ENCODE measurements around the gene KDELR1. TPM values are rescaled to one million over a fixed set of nuclear protein-coding genes. Genes with fewer than 3 reads are reported as not detected.

Gene KDELR1
- total RNA-seq, 4 donors from 2014 or later: 63.5 to 87.4 (median 70.2) TPM

DNA sequence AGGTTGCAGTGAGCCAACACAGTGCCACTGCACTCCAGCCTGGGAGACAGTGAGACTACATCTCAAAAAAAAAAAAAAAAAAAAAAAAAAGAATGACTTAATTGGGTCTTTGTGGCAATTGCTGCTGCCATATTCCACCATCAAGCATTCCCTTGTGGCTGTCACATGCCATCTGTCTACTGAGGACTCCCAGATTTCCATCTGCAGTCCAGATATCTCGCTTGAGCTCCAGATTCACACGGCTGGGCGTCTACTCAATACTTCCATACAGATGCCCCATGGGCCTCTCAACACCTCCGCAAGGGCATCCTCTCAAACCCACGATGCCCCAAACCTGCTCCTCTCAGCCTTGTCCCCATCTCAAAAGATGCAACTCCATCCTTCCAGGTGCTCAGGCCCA is 40.5 kb downstream of the KDELR1 start:
- no peak for TF ChIP-seq POLR2A (IDR thresholded peaks at IDR 0.05)
- TF ChIP-seq, protein P1, sequence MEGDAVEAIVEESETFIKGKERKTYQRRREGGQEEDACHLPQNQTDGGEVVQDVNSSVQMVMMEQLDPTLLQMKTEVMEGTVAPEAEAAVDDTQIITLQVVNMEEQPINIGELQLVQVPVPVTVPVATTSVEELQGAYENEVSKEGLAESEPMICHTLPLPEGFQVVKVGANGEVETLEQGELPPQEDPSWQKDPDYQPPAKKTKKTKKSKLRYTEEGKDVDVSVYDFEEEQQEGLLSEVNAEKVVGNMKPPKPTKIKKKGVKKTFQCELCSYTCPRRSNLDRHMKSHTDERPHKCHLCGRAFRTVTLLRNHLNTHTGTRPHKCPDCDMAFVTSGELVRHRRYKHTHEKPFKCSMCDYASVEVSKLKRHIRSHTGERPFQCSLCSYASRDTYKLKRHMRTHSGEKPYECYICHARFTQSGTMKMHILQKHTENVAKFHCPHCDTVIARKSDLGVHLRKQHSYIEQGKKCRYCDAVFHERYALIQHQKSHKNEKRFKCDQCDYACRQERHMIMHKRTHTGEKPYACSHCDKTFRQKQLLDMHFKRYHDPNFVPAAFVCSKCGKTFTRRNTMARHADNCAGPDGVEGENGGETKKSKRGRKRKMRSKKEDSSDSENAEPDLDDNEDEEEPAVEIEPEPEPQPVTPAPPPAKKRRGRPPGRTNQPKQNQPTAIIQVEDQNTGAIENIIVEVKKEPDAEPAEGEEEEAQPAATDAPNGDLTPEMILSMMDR (IDR thresholded peaks at IDR 0.05): no peak
- DNase-seq: no peak
- H3K4me3 ChIP-seq: no peak overlapping the region
- intact Hi-C loops (cut with DNase I): no loop called here
- no peaks in the 10 kb centered on the region for H3K4me1 ChIP-seq
- WGBS, 2 donors: 89 to 98% methylated on average over 5 of the region's 5 CpGs
- H3K36me3 ChIP-seq: no peaks in the 10 kb centered on the region
- no peaks in the 10 kb centered on the region for H3K27me3 ChIP-seq
- H3K9me3 ChIP-seq: no peaks in the 10 kb centered on the region
- no peak overlapping the region for H3K27ac ChIP-seq

DNA sequence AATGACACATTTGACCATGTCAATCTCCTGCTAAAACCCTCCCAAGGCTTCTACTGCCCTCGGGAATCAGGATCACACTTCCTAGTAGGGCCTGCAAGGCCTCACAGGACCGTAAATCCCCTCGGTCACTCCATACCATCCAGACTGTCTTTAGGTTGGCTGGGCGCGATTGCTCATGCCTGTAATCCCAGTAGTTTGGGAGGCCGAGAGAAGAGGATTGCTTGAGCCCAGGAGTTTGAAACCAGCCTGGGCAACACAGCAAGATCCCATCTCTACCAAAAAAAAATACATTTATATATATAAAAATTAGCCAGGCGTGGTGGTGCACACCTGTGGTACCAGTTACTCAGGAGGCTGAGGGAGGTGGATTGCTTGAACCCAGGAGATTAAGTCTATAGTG is 42.6 kb downstream of the KDELR1 start:
- no peak for DNase-seq
- intact Hi-C loops (cut with DNase I): no loop called here
- H3K36me3 ChIP-seq: no peaks in the 10 kb centered on the region
- no peaks in the 10 kb centered on the region for H3K9me3 ChIP-seq
- H3K27ac ChIP-seq: no peak overlapping the region
- H3K4me3 ChIP-seq: no peak overlapping the region
- WGBS, 2 donors: 86 to 87% methylated on average over 5 to 6 of the region's 7 CpGs
- H3K4me1 ChIP-seq: no peaks in the 10 kb centered on the region
- no peaks in the 10 kb centered on the region for H3K27me3 ChIP-seq
- TF ChIP-seq, protein P1 (IDR thresholded peaks at IDR 0.05): no peak
- TF ChIP-seq POLR2A (IDR thresholded peaks at IDR 0.05): no peak

DNA sequence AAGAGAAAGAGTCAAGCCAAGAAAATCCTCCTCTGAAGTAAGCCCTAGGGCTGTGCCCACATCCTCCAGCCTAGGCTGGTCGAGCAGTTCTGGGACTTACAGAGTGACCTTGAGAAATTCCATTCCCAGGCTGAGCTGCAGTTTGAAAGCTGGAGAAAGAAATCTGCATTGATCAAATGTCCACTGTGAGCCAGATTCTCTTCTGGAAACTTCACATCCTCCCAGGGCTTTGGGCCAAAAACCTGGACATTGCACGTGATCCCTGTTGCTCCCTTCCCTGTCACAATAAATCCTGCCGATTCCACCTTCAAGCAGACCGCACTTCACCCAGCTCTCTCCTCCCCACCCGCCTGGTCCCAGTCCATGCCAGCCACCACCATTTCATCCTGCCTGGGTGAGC is 43.3 kb downstream of the KDELR1 start:
- Histone ChIP-seq H3K27me3 (no peaks in the 10 kb centered on the region), H3K4me1 (no peaks in the 10 kb centered on the region), H3K9me3 (no peaks in the 10 kb centered on the region), H3K36me3 (peaks cover 0 to 2% (median 0%) of the 10 kb centered on the region in 3 donors), H3K27ac (no peak overlapping the region), H3K4me3 (no peak overlapping the region)
- intact Hi-C loops (cut with DNase I): no loop called here
- 60 to 73% methylated on average over 5 of the region's 5 CpGs for WGBS, 2 donors
- TF ChIP-seq, protein P1 (IDR thresholded peaks at IDR 0.05): no peak
- no peak for TF ChIP-seq POLR2A (IDR thresholded peaks at IDR 0.05)
- no peak for DNase-seq

DNA sequence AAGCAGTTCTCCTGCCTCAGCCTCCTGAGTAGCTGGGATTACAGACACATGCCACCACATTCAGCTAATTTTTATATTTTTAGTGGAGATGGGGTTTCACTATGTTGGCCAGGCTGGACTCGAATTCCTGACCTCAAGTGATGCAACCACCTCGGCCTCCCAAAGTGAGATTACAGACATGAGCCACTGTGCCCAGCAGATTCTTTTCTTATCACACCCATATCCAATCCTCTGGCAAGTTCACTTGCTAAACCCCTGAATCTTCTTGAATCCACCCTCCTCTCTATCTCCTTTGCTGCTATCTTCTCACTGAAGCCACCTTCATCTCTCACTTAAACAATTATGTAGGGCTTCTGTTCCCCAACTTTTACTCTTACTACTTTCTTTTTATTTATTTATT is 45.2 kb downstream of the KDELR1 start:
- H3K4me3 ChIP-seq: no peak overlapping the region
- TF ChIP-seq, protein P1 (IDR thresholded peaks at IDR 0.05): no peak
- no peak for TF ChIP-seq POLR2A (IDR thresholded peaks at IDR 0.05)
- 91 to 96% methylated on average over 2 of the region's 2 CpGs for WGBS, 2 donors
- no peaks in the 10 kb centered on the region for H3K27me3 ChIP-seq
- H3K27ac ChIP-seq: no peak overlapping the region
- no peak for DNase-seq
- H3K4me1 ChIP-seq: peaks cover 0 to 3% (median 0%) of the 10 kb centered on the region in 3 donors
- intact Hi-C loops (cut with DNase I): no loop called here
- no peaks in the 10 kb centered on the region for H3K9me3 ChIP-seq
- H3K36me3 ChIP-seq: peaks cover 0 to 11% (median 0%) of the 10 kb centered on the region in 3 donors

DNA sequence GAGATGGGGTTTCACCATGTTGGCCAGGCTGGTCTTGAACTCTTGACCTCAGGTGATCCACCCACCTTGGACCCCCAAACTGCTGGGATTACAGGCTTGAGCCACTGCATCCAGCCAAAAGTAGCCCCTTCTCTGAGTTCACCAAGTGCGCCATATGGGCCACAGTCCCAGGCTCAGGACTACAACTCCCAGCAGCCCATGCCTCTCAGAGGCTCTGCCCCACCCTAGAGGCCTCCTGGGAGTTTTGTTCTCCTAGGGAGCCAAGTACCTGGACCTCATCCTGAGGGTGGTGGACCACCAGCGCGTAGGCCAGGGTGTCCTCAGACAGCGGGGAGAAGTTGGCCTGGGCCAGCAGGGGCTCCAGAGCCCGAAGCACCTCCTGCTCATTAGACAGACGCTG is 46.5 kb downstream of the KDELR1 start:
- DNase-seq: no peak
- no peak for TF ChIP-seq POLR2A (IDR thresholded peaks at IDR 0.05)
- TF ChIP-seq, protein P1 (IDR thresholded peaks at IDR 0.05): no peak

More for the DNA sequence above, 46.5 kb downstream of the KDELR1 start:
- Histone ChIP-seq H3K4me1 (peaks cover 0 to 13% (median 0%) of the 10 kb centered on the region in 3 donors), H3K9me3 (no peaks in the 10 kb centered on the region), H3K27ac (no peak overlapping the region), H3K36me3 (peaks cover 0 to 11% (median 0%) of the 10 kb centered on the region in 3 donors), H3K27me3 (no peaks in the 10 kb centered on the region), H3K4me3 (no peak overlapping the region)
- 100% methylated on average over 1 to 2 of the region's 6 CpGs for WGBS, 2 donors
- intact Hi-C loops (cut with DNase I): no loop called here

Data from esophagus squamous epithelium (tissue), 5 donors.